ENCODE measurements around the gene ZNF501.

The ZNF501 gene

DNA sequence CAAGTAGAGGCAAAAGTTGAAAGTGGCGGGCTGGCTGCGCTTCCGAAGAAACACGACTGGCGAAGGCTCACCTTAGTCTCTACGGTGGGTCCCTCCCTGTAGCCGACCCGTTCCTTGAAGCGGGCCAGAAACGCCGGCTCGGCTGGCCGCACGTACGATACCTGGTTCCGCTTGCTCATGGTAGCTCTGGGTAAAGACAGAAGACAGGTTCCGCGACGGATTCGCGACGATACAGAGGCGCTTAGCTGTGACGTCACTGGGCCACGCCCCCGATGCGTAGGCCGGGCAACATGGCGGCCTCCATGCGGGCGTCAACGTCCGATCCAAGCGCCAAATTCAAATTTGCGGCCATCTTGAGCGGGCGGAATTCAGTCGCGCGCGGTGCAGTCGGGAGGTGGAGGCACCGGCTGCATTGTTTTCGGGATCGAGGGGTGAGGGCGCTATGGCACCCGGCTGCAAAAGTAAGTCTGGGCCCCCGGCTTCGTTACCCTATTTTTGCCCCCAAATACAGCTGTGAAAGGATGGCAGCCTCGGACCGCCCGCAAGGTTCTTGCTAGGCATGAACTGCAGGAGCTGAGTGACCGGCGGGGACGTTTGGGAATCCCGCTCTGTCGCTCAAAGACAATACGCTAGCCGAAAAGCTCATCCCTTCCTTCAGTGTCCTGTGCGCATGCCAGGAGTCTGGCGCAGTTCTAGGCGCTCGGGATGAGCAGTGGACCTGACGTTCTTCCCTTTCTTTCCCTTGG lies 32.2 kb downstream of the ZNF501 start, which contains the start of the genes KIAA1143 and KIF15:
Gene KIAA1143, minus strand, starts transcription at position 196 of the 746 bp plus-strand sequence. Its CDS starts 17 bp downstream, at position 179.
Gene KIF15, plus strand, starts transcription at position 371 of the 746 bp plus-strand sequence. Its CDS starts 72 bp downstream, at position 443.
- H3K9me3 ChIP-seq (ENCODE audit: control insufficient read depth, insufficient read depth, low read depth, low read length): no peaks in the 10 kb centered on the region
- peak within 1 kb of the TSS; percentile 72 for H3K27ac ChIP-seq (ENCODE audit: extremely low read depth, low read depth, low read length)
- ChIA-PET POLR2A (interaction anchor here (0.5 to 1.4 kb wide), 7 partner anchors 15 to 250 kb away, joined by 3 to 11 read pairs (median 4); partner anchors contain the start of genes EXOSC7, ZDHHC3, ZNF35 and ZNF501), CTCF (interaction anchor here (0.5 to 1.1 kb wide), 7 partner anchors 87 to 517 kb away, joined by 3 to 4 read pairs (median 3); no protein-coding TSS in a partner anchor)
- no peaks in the 10 kb centered on the region for H3K4me1 ChIP-seq (ENCODE audit: control insufficient read depth, insufficient read depth, low read length)
- H3K4me3 ChIP-seq (ENCODE audit: low read depth, low read length): peak within 1 kb of the TSS; percentile 87
- H3K36me3 ChIP-seq (ENCODE audit: control insufficient read depth in 2 of 2, insufficient read depth in 1 of 2, low read length in 2 of 2): peaks cover 0 to 49% of the 10 kb centered on the region in 2 experiments; a peak in 2 of 3 replicates
- TF ChIP-seq, protein P1, sequence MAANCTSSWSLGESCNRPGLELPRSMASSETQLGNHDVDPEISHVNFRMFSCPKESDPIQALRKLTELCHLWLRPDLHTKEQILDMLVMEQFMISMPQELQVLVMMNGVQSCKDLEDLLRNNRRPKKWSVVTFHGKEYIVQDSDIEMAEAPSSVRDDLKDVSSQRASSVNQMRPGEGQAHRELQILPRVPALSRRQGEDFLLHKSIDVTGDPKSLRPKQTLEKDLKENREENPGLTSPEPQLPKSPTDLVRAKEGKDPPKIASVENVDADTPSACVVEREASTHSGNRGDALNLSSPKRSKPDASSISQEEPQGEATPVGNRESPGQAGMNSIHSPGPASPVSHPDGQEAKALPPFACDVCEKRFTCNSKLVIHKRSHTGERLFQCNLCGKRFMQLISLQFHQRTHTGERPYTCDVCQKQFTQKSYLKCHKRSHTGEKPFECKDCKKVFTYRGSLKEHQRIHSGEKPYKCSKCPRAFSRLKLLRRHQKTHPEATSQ (tag by site-specific recombination; IDR thresholded peaks at IDR 0.05): no peak
- TF ChIP-seq ZSCAN30 (tag by site-specific recombination; IDR thresholded peaks at IDR 0.05) (0 out of 2 replicates have a peak, but pooled peaks have one; percentile 36), ZNF37A (tag by site-specific recombination; IDR thresholded peaks at IDR 0.05) (no peak), KLF1 (tag by site-specific recombination; IDR thresholded peaks at IDR 0.05) (peak; percentile 32; the same call in 1 of the 2 replicates), IKZF3 (tag by site-specific recombination; IDR thresholded peaks at IDR 0.05) (peak; percentile 22; the same call in 1 of the 2 replicates), ZNF423 (tag by site-specific recombination; IDR thresholded peaks at IDR 0.05) (no peak), ZNF274 (IDR thresholded peaks at IDR 0.05; ENCODE audit: low read length) (no peak), ZNF274 (tag by site-specific recombination; IDR thresholded peaks at IDR 0.05; ENCODE audit: borderline replicate concordance) (no peak), GLIS2 (tag by site-specific recombination; IDR thresholded peaks at IDR 0.05) (no peak), ZNF843 (tag by site-specific recombination; IDR thresholded peaks at IDR 0.05) (peak; percentile 67), ZNF121 (tag by site-specific recombination; IDR thresholded peaks at IDR 0.05) (no peak), ZEB2 (tag by site-specific recombination; IDR thresholded peaks at IDR 0.05) (peak; percentile 89), ZSCAN23 (tag by site-specific recombination; IDR thresholded peaks at IDR 0.05) (0 out of 2 replicates have a peak, but pooled peaks have one; percentile 22), OSR2 (tag by site-specific recombination; IDR thresholded peaks at IDR 0.05) (no peak), ZNF2 (tag by site-specific recombination; IDR thresholded peaks at IDR 0.05) (peak; percentile 63), ZNF670 (tag by site-specific recombination; IDR thresholded peaks at IDR 0.05; ENCODE audit: low read depth) (no peak)
- TF ChIP-seq, protein P2, sequence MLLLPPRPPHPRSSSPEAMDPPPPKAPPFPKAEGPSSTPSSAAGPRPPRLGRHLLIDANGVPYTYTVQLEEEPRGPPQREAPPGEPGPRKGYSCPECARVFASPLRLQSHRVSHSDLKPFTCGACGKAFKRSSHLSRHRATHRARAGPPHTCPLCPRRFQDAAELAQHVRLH (tag by site-specific recombination; IDR thresholded peaks at IDR 0.05): peak; percentile 96
- TF ChIP-seq, protein P3, sequence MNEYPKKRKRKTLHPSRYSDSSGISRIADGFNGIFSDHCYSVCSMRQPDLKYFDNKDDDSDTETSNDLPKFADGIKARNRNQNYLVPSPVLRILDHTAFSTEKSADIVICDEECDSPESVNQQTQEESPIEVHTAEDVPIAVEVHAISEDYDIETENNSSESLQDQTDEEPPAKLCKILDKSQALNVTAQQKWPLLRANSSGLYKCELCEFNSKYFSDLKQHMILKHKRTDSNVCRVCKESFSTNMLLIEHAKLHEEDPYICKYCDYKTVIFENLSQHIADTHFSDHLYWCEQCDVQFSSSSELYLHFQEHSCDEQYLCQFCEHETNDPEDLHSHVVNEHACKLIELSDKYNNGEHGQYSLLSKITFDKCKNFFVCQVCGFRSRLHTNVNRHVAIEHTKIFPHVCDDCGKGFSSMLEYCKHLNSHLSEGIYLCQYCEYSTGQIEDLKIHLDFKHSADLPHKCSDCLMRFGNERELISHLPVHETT (tag by site-specific recombination; IDR thresholded peaks at IDR 0.05): peak; percentile 93
- TF ChIP-seq, protein P4, sequence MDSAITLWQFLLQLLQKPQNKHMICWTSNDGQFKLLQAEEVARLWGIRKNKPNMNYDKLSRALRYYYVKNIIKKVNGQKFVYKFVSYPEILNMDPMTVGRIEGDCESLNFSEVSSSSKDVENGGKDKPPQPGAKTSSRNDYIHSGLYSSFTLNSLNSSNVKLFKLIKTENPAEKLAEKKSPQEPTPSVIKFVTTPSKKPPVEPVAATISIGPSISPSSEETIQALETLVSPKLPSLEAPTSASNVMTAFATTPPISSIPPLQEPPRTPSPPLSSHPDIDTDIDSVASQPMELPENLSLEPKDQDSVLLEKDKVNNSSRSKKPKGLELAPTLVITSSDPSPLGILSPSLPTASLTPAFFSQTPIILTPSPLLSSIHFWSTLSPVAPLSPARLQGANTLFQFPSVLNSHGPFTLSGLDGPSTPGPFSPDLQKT (IDR thresholded peaks at IDR 0.05; ENCODE audit: borderline replicate concordance, low read depth, low read length): no peak
- TF ChIP-seq, protein P5, sequence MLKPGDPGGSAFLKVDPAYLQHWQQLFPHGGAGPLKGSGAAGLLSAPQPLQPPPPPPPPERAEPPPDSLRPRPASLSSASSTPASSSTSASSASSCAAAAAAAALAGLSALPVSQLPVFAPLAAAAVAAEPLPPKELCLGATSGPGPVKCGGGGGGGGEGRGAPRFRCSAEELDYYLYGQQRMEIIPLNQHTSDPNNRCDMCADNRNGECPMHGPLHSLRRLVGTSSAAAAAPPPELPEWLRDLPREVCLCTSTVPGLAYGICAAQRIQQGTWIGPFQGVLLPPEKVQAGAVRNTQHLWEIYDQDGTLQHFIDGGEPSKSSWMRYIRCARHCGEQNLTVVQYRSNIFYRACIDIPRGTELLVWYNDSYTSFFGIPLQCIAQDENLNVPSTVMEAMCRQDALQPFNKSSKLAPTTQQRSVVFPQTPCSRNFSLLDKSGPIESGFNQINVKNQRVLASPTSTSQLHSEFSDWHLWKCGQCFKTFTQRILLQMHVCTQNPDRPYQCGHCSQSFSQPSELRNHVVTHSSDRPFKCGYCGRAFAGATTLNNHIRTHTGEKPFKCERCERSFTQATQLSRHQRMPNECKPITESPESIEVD (tag by site-specific recombination; IDR thresholded peaks at IDR 0.05): no peak
- TF ChIP-seq, protein P6, sequence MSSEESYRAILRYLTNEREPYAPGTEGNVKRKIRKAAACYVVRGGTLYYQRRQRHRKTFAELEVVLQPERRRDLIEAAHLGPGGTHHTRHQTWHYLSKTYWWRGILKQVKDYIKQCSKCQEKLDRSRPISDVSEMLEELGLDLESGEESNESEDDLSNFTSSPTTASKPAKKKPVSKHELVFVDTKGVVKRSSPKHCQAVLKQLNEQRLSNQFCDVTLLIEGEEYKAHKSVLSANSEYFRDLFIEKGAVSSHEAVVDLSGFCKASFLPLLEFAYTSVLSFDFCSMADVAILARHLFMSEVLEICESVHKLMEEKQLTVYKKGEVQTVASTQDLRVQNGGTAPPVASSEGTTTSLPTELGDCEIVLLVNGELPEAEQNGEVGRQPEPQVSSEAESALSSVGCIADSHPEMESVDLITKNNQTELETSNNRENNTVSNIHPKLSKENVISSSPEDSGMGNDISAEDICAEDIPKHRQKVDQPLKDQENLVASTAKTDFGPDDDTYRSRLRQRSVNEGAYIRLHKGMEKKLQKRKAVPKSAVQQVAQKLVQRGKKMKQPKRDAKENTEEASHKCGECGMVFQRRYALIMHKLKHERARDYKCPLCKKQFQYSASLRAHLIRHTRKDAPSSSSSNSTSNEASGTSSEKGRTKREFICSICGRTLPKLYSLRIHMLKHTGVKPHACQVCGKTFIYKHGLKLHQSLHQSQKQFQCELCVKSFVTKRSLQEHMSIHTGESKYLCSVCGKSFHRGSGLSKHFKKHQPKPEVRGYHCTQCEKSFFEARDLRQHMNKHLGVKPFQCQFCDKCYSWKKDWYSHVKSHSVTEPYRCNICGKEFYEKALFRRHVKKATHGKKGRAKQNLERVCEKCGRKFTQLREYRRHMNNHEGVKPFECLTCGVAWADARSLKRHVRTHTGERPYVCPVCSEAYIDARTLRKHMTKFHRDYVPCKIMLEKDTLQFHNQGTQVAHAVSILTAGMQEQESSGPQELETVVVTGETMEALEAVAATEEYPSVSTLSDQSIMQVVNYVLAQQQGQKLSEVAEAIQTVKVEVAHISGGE (tag by site-specific recombination; conservative IDR thresholded peaks at IDR 0.05; ENCODE audit: low read depth): peak; percentile 61
- TF ChIP-seq, protein P7, sequence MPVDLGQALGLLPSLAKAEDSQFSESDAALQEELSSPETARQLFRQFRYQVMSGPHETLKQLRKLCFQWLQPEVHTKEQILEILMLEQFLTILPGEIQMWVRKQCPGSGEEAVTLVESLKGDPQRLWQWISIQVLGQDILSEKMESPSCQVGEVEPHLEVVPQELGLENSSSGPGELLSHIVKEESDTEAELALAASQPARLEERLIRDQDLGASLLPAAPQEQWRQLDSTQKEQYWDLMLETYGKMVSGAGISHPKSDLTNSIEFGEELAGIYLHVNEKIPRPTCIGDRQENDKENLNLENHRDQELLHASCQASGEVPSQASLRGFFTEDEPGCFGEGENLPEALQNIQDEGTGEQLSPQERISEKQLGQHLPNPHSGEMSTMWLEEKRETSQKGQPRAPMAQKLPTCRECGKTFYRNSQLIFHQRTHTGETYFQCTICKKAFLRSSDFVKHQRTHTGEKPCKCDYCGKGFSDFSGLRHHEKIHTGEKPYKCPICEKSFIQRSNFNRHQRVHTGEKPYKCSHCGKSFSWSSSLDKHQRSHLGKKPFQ (tag by site-specific recombination; IDR thresholded peaks at IDR 0.05): no peak
- TF ChIP-seq, protein P8, sequence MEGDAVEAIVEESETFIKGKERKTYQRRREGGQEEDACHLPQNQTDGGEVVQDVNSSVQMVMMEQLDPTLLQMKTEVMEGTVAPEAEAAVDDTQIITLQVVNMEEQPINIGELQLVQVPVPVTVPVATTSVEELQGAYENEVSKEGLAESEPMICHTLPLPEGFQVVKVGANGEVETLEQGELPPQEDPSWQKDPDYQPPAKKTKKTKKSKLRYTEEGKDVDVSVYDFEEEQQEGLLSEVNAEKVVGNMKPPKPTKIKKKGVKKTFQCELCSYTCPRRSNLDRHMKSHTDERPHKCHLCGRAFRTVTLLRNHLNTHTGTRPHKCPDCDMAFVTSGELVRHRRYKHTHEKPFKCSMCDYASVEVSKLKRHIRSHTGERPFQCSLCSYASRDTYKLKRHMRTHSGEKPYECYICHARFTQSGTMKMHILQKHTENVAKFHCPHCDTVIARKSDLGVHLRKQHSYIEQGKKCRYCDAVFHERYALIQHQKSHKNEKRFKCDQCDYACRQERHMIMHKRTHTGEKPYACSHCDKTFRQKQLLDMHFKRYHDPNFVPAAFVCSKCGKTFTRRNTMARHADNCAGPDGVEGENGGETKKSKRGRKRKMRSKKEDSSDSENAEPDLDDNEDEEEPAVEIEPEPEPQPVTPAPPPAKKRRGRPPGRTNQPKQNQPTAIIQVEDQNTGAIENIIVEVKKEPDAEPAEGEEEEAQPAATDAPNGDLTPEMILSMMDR (tag by site-specific recombination; IDR thresholded peaks at IDR 0.05): peak; percentile 66; the same call in 1 of the 2 replicates

Measured in HEK293 (cell line).